ENCODE data around the gene SYCE1L. TPM values are rescaled to one million over a fixed set of nuclear protein-coding genes. Genes with fewer than 3 reads are reported as not detected.

SYCE1L gene
- total and polyA plus RNA-seq, 9 of the 15 experiments (the other 6 are each of a cell fraction or from before 2014, with no cell fraction given), result 0.54 to 2.7 (median 1.1) TPM; not detected in 5

GRCh38 chr16:77207030-77207429 lies 7.8 kb downstream of the SYCE1L start:
- BruUV-seq (replicated peaks), result no TSS peak
- H3K27me3 ChIP-seq (ENCODE audit: control insufficient read depth in 2 of 2, insufficient read depth in 2 of 2, low read length in 2 of 2), result peaks cover 0 to 10% of the 10 kb centered on the region in 2 experiments; a peak in 2 of 5 replicates
- H3K4me1 ChIP-seq (replicated peaks in 1 of 2; ENCODE audit: control insufficient read depth in 2 of 2, insufficient read depth in 2 of 2, low read length in 2 of 2), result peaks cover 0 to 4% of the 10 kb centered on the region in 2 experiments; a peak in 2 of 5 replicates
- H4K20me1 ChIP-seq (replicated peaks; ENCODE audit: control insufficient read depth, insufficient read depth, low read length), result no peaks in the 10 kb centered on the region; the same call in 1 of the 2 replicates
- no peaks in the 10 kb centered on the region for H3K9me1 ChIP-seq (ENCODE audit: control insufficient read depth, insufficient read depth, low read length)
- H3K9me3 ChIP-seq (replicated peaks; ENCODE audit: control insufficient read depth, insufficient read depth, low read depth, low read length), result no peaks in the 10 kb centered on the region
- WGBS (ENCODE audit: insufficient coverage, low coverage, missing lambda C conversion rate), result 21% methylated on average over 5 of the region's 5 CpGs
- no peak overlapping the region for H2AFZ ChIP-seq (ENCODE audit: low read depth, low read length)
- ChIA-PET POLR2A (no interaction called here), CTCF (ENCODE audit: low intra/inter-chr PET ratio) (no interaction called here)
- H3K4me3 ChIP-seq, result no peak overlapping the region
- no peak for ATAC-seq
- no peaks in the 10 kb centered on the region for H3K79me2 ChIP-seq (ENCODE audit: control insufficient read depth, insufficient read depth, low read length)
- no peak overlapping the region for H3K9ac ChIP-seq (ENCODE audit: insufficient read depth in 1 of 2, low read depth in 2 of 2, low read length in 2 of 2)
- in situ Hi-C loops (cut with MboI) (no loop called here), intact Hi-C loops (cut with micrococcal nuclease) (no loop called here)
- FAIRE-seq, result no peak
- H3K4me2 ChIP-seq (ENCODE audit: insufficient read depth, low read length), result no peak overlapping the region
- TF ChIP-seq, protein P1, sequence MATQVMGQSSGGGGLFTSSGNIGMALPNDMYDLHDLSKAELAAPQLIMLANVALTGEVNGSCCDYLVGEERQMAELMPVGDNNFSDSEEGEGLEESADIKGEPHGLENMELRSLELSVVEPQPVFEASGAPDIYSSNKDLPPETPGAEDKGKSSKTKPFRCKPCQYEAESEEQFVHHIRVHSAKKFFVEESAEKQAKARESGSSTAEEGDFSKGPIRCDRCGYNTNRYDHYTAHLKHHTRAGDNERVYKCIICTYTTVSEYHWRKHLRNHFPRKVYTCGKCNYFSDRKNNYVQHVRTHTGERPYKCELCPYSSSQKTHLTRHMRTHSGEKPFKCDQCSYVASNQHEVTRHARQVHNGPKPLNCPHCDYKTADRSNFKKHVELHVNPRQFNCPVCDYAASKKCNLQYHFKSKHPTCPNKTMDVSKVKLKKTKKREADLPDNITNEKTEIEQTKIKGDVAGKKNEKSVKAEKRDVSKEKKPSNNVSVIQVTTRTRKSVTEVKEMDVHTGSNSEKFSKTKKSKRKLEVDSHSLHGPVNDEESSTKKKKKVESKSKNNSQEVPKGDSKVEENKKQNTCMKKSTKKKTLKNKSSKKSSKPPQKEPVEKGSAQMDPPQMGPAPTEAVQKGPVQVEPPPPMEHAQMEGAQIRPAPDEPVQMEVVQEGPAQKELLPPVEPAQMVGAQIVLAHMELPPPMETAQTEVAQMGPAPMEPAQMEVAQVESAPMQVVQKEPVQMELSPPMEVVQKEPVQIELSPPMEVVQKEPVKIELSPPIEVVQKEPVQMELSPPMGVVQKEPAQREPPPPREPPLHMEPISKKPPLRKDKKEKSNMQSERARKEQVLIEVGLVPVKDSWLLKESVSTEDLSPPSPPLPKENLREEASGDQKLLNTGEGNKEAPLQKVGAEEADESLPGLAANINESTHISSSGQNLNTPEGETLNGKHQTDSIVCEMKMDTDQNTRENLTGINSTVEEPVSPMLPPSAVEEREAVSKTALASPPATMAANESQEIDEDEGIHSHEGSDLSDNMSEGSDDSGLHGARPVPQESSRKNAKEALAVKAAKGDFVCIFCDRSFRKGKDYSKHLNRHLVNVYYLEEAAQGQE (IDR thresholded peaks at IDR 0.05; ENCODE audit: borderline replicate concordance), result peak; percentile 75
- TF ChIP-seq, protein P1 (CRISPR knock-in tag; IDR thresholded peaks at IDR 0.05; ENCODE audit: low read depth), result no peak
- TF ChIP-seq CC2D1A (IDR thresholded peaks at IDR 0.05), result no peak
- H3K36me3 ChIP-seq (ENCODE audit: control insufficient read depth, insufficient read depth, low read length), result no peaks in the 10 kb centered on the region
- DNase-seq (ENCODE audit: extremely low read depth in 1 of 4, low spot score in 3 of 4), result no peak
- H3K27ac ChIP-seq (ENCODE audit: extremely low read depth, low read depth, low read length), result no peak overlapping the region

All from K562 (cell line).